Brain microvascular endothelial cell (primary cell): ENCODE measurements around the gene C1QTNF4.

Source experiments
- DNase-seq: peaks from one replicate; pipeline ENCODE4 v3.0.0-alpha.2; 2020
- H3K27ac ChIP-seq: fragments of 250-450 bp; sonication (Bioruptor Pico); 2 replicates; pipeline ENCODE4 v1.5.1; 2020; ENCODE audit warnings: mild to moderate bottlenecking, moderate library complexity
- H3K27me3 ChIP-seq: fragments of 250-450 bp; sonication (Bioruptor Pico); replicated peaks from 2 replicates; pipeline ENCODE4 v1.5.1; 2020; ENCODE audit warnings: mild to moderate bottlenecking
- H3K36me3 ChIP-seq: fragments of 250-450 bp; sonication (Bioruptor Pico); replicated peaks from 2 replicates; pipeline ENCODE4 v1.5.1; 2020; ENCODE audit warnings: mild to moderate bottlenecking
- H3K4me3 ChIP-seq: 2 replicates; pipeline ENCODE4 v1.5.1; 2011; ENCODE audit warnings: low read depth, mild to moderate bottlenecking, control low read depth, low read length, moderate library complexity
- in situ Hi-C: cut with HindIII; loops from 2 replicates; pipeline ENCODE4 v1.10.0; 2017; ENCODE audit warnings: low sequenced_read_pairs, low pct_ligation_motif_present
- TF ChIP-seq, protein P1 (sequence below): IDR thresholded peaks from 2 replicates; pipeline ENCODE4 v1.5.1; 2011; ENCODE audit warnings: low read depth, mild to moderate bottlenecking, moderate library complexity, low read length, control low read depth, inconsistent platforms; ENCODE audit errors: missing control alignments

The C1QTNF4 gene

DNA sequence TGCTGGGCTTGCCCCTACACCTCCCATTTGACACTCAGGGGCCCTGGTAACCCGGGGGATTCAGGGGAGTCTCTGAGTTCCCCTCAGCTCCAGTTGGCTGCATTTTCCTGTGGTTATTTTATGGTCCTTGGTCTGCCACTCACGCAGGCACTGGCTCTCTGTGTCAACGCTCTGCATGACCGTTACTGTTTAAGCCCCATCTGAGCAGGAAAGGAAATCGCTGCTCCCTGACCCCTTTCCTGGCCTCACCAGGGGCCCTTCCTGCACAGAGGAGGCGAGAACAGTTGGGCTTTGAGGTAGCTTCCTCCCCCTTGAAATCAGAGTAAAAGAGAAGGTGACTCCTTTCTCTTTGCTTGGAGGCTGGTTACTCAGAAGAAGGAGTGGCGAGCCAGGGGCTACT, 2.4 kb downstream of the C1QTNF4 start:
- Histone ChIP-seq H3K27ac (no peak overlapping the region), H3K4me3 (no peak overlapping the region), H3K27me3 (peaks cover 28% of the 10 kb centered on the region), H3K36me3 (no peaks in the 10 kb centered on the region)
- TF ChIP-seq, protein P1, sequence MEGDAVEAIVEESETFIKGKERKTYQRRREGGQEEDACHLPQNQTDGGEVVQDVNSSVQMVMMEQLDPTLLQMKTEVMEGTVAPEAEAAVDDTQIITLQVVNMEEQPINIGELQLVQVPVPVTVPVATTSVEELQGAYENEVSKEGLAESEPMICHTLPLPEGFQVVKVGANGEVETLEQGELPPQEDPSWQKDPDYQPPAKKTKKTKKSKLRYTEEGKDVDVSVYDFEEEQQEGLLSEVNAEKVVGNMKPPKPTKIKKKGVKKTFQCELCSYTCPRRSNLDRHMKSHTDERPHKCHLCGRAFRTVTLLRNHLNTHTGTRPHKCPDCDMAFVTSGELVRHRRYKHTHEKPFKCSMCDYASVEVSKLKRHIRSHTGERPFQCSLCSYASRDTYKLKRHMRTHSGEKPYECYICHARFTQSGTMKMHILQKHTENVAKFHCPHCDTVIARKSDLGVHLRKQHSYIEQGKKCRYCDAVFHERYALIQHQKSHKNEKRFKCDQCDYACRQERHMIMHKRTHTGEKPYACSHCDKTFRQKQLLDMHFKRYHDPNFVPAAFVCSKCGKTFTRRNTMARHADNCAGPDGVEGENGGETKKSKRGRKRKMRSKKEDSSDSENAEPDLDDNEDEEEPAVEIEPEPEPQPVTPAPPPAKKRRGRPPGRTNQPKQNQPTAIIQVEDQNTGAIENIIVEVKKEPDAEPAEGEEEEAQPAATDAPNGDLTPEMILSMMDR: no peak
- DNase-seq: no peak
- in situ Hi-C loops: no loop called here

DNA sequence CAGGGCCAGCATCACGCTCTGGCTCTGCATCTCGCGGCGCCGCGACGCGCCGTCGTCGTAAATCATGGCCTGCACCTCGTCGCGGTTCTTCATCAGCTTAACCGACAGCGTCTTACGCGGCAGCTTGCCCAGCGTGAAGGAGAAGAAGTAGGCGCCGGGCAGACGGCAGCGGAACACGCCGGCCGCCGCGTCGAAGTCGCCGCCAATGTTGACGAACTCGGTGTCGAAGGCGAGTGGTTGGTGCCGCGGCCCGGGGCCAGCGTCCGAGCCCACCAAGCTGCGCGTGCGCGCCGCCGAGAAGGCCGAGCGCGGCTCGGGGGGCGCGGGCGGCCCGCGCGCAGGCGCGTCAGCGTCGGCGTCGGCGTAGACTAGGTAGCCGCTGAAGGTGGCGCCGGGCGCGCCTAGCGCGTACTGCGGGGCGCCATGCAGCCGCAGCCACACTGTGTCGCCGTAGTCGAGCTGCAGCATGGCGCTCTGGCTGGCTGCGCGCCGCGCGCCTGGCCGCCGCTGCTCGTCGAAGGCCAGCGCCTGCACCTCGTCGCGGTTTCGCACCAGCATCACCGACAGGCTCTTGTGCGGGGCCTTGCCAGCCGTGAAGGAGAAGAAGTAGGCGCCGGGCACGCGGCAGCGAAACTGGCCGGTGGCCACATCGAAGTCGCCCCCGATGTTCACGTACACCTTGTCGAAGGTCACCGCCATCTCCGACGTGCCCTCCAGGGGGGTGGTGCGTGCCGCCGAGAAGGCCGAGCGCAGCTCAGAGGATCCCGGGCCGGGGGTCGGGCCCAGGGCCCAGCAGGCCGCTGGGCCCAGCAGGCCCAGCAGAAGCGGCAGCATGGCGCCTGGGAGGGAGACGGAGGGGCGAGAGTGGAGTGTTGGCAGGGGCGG, 4.0 kb downstream of the C1QTNF4 start:
- peak overlapping the region; percentile 42 for H3K4me3 ChIP-seq
- TF ChIP-seq, protein P1: no peak
- in situ Hi-C loops: no loop called here

DNA sequence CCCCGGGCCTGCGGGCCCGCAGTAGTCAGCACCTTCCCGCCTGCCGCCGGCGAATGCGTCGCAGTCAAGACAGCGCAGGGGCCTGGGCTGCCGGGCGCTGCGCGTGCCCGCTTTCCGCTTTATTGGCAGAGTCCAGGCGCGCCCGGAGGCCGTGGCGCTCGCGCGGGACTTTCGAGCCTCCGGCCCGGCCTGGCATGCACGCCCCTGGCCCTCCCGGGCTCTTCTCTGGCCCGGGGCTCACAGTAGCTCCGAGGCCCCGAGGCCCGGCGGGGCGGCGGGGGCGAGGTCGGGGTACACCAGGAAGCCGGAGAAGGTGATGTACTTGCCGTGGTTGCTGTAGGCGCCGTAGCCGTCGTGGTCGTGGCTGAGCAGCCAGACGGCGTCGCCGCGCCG, 4.6 kb downstream of the C1QTNF4 start:
- peak overlapping the region; percentile 42 for H3K4me3 ChIP-seq
- H3K27me3 ChIP-seq: peaks cover 21% of the 10 kb centered on the region
- H3K27ac ChIP-seq: no peak overlapping the region
- in situ Hi-C loops: no loop called here
- peaks cover 5% of the 10 kb centered on the region for H3K36me3 ChIP-seq
- DNase-seq: no peak
- TF ChIP-seq, protein P1: no peak

More for the DNA sequence above, 4.0 kb downstream of the C1QTNF4 start:
- Histone ChIP-seq H3K27me3 (peaks cover 25% of the 10 kb centered on the region), H3K36me3 (no peaks in the 10 kb centered on the region), H3K27ac (no peak overlapping the region)
- DNase-seq: no peak

DNA sequence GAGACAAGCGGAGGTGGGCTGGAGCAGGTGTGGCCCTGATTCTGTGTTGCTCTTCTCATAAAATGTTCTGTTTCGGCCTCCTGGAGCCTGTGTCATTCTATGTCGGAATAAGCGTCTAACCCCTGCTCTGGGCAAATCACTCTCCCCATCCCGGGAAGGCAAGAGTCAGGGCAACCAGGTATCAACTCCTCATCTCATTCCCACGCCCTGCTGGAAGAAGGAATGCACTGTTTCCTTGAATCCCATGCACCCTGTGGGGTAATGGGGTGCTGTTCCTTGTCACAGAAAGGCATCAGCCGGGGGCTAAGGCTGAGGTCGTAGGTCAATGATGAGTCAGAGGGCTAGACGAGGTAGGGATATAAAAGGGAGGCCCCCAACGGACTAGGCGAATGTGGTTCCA, 5.1 kb downstream of the C1QTNF4 start:
- Histone ChIP-seq H3K4me3 (peak overlapping the region; percentile 42), H3K36me3 (peaks cover 7% of the 10 kb centered on the region), H3K27ac (no peak overlapping the region), H3K27me3 (peaks cover 16% of the 10 kb centered on the region)
- TF ChIP-seq, protein P1: no peak
- no peak for DNase-seq
- in situ Hi-C loops: no loop called here

DNA sequence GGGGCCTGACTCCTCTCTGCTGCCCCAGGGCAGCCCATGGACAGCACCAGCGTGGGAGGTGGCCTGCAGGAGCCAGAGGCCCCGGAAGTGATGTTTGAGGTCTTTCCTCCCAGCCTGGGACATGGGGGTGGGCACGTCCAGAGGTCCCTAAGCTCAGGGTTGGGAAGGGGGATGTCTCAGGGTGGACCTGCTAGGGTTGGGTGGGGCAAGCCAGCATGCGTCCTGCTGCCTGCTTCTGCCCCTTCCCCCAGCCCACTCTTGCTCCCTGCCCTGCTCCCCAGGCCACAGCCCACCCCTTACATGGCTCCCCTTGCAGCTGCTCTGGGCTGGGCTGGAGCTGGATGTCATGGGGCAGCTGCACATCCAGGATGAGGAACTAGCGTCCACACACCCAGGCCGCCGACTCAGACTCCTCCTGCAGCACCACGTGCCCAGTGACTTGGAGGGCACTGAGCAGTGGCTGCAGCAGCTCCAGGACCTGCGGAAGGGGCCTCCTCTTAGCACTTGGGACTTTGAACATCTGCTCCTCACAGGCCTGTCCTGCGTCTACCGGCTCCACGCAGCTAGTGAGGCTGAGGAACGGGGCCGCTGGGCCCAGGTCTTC, 6.4 kb downstream of the C1QTNF4 start:
- TF ChIP-seq, protein P1: no peak
- in situ Hi-C loops: no loop called here
- Histone ChIP-seq H3K4me3 (no peak overlapping the region), H3K27me3 (peaks cover 3% of the 10 kb centered on the region), H3K36me3 (peaks cover 20% of the 10 kb centered on the region), H3K27ac (no peak overlapping the region)
- DNase-seq: no peak
